Testis (tissue), 2 donors: ENCODE measurements around the gene PTPN5.

Experiments
- CTCF ChIP-seq, 3 experiments: fragments of 450-650 bp in 2 of 3; fragments of 200-600 bp in 1 of 3; sonication (generic) in 1 of 3; IDR thresholded peaks; one replicate each; pipeline ENCODE4 v1.5.1; 2016 to 2019; ENCODE audit warnings: antibody characterized with exemption in 3 of 3, mild to moderate bottlenecking in 2 of 3, moderate library complexity in 1 of 3
- POLR2A ChIP-seq: fragments of 450-650 bp; IDR thresholded peaks from one replicate; pipeline ENCODE4 v1.6.1; 2017; ENCODE audit warnings: antibody characterized with exemption, mild to moderate bottlenecking, moderate library complexity

- TF ChIP-seq POLR2A, result no peak
- no peak for TF ChIP-seq CTCF (IDR thresholded peaks at IDR 0.05)
Measured at GRCh38 chr11:18697576-18697975, 94.0 kb downstream of the PTPN5 start.
